NCI-H2107 treated with DMSO at 0.1 percent for 48 hours (cell line): Measurements from ENCODE around the gene LYRM1.
"Not testable (repeated sequence)": the region's sequence is repeated elsewhere in the genome, so short reads cannot be mapped to it uniquely, and the experiment has no call there.

ENCODE experiments used
- DNase-seq: peaks from one replicate; lab custom pipeline; 2025; ENCODE audit not compliant: unreplicated experiment; lab: John Stamatoyannopoulos, UW

Gene LYRM1

DNA sequence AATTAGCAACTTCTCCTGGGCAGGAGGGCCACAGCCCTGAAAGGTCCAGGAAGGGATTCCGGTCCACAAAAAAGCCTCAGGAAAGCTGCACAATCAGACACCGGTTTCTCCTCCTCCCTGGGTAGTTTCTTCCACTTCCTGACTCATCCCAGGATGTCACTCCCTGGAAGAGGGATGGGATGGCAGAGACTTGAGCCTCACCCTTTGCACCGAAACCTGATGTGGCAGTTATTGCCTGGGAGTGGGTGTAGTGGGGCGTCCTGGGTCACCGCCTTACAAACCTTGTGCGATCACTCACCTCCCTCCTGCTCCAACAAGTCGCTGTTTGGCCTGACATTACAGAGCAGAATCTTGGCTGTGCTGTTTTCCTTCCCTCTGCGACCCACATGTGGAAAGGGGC is 70.8 kb downstream of the LYRM1 start:
- DNase-seq, result no peak

DNA sequence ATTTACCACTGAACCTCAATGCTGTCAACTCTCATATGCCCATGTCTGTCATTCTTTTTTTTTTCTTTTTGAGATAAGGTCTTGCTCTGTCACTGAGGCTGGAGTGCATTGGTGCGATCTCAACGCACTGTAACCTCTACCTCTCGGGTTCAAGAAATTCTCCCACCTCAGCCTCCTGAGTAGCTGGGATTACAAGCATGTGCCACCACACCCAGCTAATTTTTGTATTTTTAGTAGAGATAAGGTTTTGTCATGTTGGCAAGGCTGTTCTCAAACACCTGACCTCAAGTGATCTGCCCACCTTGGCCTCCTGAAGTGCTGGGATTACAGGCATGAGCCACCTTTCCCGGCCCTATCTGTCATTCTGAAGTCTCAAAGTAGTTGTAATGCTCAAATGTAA is 72.6 kb downstream of the LYRM1 start:
- DNase-seq, result not testable (repeated sequence)
